Measurements from ENCODE around the gene DNAH8. TPM values are rescaled to one million over a fixed set of nuclear protein-coding genes. Genes with fewer than 3 reads are reported as not detected.

DNAH8 gene
- total and polyA plus RNA-seq, 2 donors (not counting 3 experiments of a cell fraction or from before 2014, with no cell fraction given): 0.29 to 0.61 TPM

- Histone ChIP-seq H3K4me3 (replicated peaks in 1 of 3; ENCODE audit: insufficient read depth in 1 of 3, low read depth in 1 of 3, low read length in 3 of 3) (no peak overlapping the region), H3K9ac (replicated peaks; ENCODE audit: extremely low read depth, insufficient read depth, low read length) (no peak overlapping the region), H3K9me3 (replicated peaks; ENCODE audit: control insufficient read depth, insufficient read depth, low read length) (no peaks in the 10 kb centered on the region), H4K20me1 (replicated peaks; ENCODE audit: control insufficient read depth, extremely low read depth, insufficient read depth, low read length) (no peaks in the 10 kb centered on the region), H3K36me3 (ENCODE audit: control insufficient read depth in 2 of 2, extremely low read depth in 1 of 2, insufficient read depth in 2 of 2, low read length in 2 of 2) (no peaks in the 10 kb centered on the region), H3K27me3 (ENCODE audit: control insufficient read depth in 2 of 2, insufficient read depth in 2 of 2, low read length in 2 of 2) (no peaks in the 10 kb centered on the region), H2AFZ (ENCODE audit: low read depth, low read length) (no peak overlapping the region), H3K79me2 (ENCODE audit: control insufficient read depth, insufficient read depth, low read length) (no peaks in the 10 kb centered on the region), H3K4me1 (ENCODE audit: control insufficient read depth, extremely low read depth, insufficient read depth, low read length) (peaks cover 38% of the 10 kb centered on the region), H3K9me1 (replicated peaks; ENCODE audit: control insufficient read depth, extremely low read depth, insufficient read depth, low read length) (no peaks in the 10 kb centered on the region), H3K27ac (ENCODE audit: insufficient read depth, low read depth, low read length) (no peak overlapping the region), H3K4me2 (ENCODE audit: insufficient read depth, low read length) (no peak overlapping the region)
- DNase-seq (ENCODE audit: low read depth, low spot score) (no peak), FAIRE-seq (no peak)
- ChIA-PET POLR2A (no interaction called here), CTCF (interaction anchor here (2.5 to 5.6 kb wide), 2 partner anchors 10 to 78 kb away, joined by 6 to 38 read pairs; no protein-coding TSS in a partner anchor)
- TF ChIP-seq EZH2 (IDR thresholded peaks at IDR 0.05; ENCODE audit: borderline replicate concordance, low read depth, low read length, severe bottlenecking): no peak
- no peak for TF ChIP-seq POLR2AphosphoS5 (IDR thresholded peaks at IDR 0.05; ENCODE audit: insufficient read depth, low read depth, low read length)
- TF ChIP-seq GATA2 (IDR thresholded peaks at IDR 0.05; ENCODE audit: insufficient read depth, insufficient read length, low read depth, low read length): no peak
- no peak for TF ChIP-seq JUN (IDR thresholded peaks at IDR 0.05; ENCODE audit: borderline replicate concordance, insufficient read depth, insufficient read length, low read depth)
- TF ChIP-seq, protein P1, sequence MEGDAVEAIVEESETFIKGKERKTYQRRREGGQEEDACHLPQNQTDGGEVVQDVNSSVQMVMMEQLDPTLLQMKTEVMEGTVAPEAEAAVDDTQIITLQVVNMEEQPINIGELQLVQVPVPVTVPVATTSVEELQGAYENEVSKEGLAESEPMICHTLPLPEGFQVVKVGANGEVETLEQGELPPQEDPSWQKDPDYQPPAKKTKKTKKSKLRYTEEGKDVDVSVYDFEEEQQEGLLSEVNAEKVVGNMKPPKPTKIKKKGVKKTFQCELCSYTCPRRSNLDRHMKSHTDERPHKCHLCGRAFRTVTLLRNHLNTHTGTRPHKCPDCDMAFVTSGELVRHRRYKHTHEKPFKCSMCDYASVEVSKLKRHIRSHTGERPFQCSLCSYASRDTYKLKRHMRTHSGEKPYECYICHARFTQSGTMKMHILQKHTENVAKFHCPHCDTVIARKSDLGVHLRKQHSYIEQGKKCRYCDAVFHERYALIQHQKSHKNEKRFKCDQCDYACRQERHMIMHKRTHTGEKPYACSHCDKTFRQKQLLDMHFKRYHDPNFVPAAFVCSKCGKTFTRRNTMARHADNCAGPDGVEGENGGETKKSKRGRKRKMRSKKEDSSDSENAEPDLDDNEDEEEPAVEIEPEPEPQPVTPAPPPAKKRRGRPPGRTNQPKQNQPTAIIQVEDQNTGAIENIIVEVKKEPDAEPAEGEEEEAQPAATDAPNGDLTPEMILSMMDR (IDR thresholded peaks at IDR 0.05; ENCODE audit: extremely low read depth in 1 of 2, insufficient read depth in 1 of 2, low read depth in 1 of 2, low read length in 2 of 2): no peak
- TF ChIP-seq MAX (IDR thresholded peaks at IDR 0.05; ENCODE audit: insufficient read depth, insufficient read length): no peak
- no peak for TF ChIP-seq FOS (IDR thresholded peaks at IDR 0.05; ENCODE audit: borderline replicate concordance, insufficient read depth, low read length)
- no peak for TF ChIP-seq POLR2A (IDR thresholded peaks at IDR 0.05; ENCODE audit: low read depth, low read length)
- TF ChIP-seq MYC (IDR thresholded peaks at IDR 0.05; ENCODE audit: low read depth, low read length): no peak
- BruUV-seq (replicated peaks): no TSS peak
- intact Hi-C loops (cut with micrococcal nuclease) (loop anchor here (1.0 kb wide), 1 partner anchor 139 kb away; no protein-coding TSS in a partner anchor), dilution Hi-C loops (cut with MboI; ENCODE audit: extremely low pct_ligation_motif_present, low sequenced_read_pairs) (no loop called here)
These were observed 79.6 kb downstream of the DNAH8 start for GRCh38 chr6:38794682-38795081.
